IMR-90 (cell line): ENCODE measurements around the gene FAM240A.

Experiments
- CEBPB ChIP-seq: IDR thresholded peaks from 2 replicates; pipeline ENCODE4 v1.6.1; 2012; ENCODE audit warnings: low read depth, low read length, improper control_type of control experiment
- POLR2A ChIP-seq: IDR thresholded peaks from 2 replicates; pipeline ENCODE4 v1.6.1; 2012; ENCODE audit warnings: mild to moderate bottlenecking, low read depth, low read length
- RAD21 ChIP-seq: IDR thresholded peaks from 2 replicates; pipeline ENCODE4 v1.6.1; 2012; ENCODE audit warnings: low read length, improper control_type of control experiment
- RCOR1 ChIP-seq: IDR thresholded peaks from 2 replicates; pipeline ENCODE4 v1.6.1; 2012; ENCODE audit warnings: mild to moderate bottlenecking, low read length, improper control_type of control experiment; ENCODE audit not compliant: insufficient replicate concordance
- RFX5 ChIP-seq: IDR thresholded peaks from 2 replicates; pipeline ENCODE4 v1.8.0; 2012; ENCODE audit warnings: low read depth, mild to moderate bottlenecking, low read length, moderate library complexity
- SMC3 ChIP-seq: fragments of 150-350 bp; IDR thresholded peaks from 2 replicates; pipeline ENCODE4 v1.6.1; 2016; ENCODE audit warnings: low read depth, mild to moderate bottlenecking, antibody characterized with exemption, low read length, moderate library complexity
- TF ChIP-seq, protein P1 (sequence below): conservative IDR thresholded peaks from 2 replicates; pipeline ENCODE4 v1.5.1; 2012; ENCODE audit warnings: mild to moderate bottlenecking, low read depth, low read length, improper control_type of control experiment
- TF ChIP-seq, protein P2 (sequence below): fragments of 150-350 bp; IDR thresholded peaks from 2 replicates; pipeline ENCODE4 v1.6.1; 2017; ENCODE audit warnings: mild to moderate bottlenecking, antibody characterized with exemption, low read length, low read depth

DNA sequence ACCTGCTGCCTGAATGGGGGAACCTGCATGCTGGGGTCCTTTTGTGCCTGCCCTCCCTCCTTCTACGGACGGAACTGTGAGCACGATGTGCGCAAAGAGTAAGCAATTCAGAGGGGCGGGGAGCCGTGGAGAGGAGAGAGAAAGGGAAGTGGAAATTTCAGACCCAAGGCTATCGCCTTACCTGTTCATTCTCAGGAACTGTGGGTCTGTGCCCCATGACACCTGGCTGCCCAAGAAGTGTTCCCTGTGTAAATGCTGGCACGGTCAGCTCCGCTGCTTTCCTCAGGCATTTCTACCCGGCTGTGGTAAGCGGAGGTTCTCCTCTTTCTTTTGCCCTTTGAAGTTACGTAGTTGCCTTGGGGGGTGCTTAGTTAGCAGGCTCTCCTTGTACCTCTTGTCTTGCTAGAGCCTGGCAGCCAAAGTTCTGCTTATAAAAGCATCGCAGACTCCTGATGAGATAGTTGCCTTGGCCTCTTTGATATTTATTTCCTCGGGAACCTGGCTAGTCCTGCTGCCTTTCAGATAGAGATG lies 32.5 kb upstream of the FAM240A start:
- TF ChIP-seq, protein P1, sequence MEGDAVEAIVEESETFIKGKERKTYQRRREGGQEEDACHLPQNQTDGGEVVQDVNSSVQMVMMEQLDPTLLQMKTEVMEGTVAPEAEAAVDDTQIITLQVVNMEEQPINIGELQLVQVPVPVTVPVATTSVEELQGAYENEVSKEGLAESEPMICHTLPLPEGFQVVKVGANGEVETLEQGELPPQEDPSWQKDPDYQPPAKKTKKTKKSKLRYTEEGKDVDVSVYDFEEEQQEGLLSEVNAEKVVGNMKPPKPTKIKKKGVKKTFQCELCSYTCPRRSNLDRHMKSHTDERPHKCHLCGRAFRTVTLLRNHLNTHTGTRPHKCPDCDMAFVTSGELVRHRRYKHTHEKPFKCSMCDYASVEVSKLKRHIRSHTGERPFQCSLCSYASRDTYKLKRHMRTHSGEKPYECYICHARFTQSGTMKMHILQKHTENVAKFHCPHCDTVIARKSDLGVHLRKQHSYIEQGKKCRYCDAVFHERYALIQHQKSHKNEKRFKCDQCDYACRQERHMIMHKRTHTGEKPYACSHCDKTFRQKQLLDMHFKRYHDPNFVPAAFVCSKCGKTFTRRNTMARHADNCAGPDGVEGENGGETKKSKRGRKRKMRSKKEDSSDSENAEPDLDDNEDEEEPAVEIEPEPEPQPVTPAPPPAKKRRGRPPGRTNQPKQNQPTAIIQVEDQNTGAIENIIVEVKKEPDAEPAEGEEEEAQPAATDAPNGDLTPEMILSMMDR = no peak
- TF ChIP-seq POLR2A = no peak
- TF ChIP-seq SMC3 = no peak
- TF ChIP-seq RCOR1 = no peak
- no peak for TF ChIP-seq RAD21
- TF ChIP-seq, protein P2, sequence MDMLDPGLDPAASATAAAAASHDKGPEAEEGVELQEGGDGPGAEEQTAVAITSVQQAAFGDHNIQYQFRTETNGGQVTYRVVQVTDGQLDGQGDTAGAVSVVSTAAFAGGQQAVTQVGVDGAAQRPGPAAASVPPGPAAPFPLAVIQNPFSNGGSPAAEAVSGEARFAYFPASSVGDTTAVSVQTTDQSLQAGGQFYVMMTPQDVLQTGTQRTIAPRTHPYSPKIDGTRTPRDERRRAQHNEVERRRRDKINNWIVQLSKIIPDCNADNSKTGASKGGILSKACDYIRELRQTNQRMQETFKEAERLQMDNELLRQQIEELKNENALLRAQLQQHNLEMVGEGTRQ = no peak
- no peak for TF ChIP-seq CEBPB
- no peak for TF ChIP-seq RFX5
